ENCODE measurements around the gene PPP1R9B.

The PPP1R9B gene

GRCh38 chr17:50176559-50177357 lies 26.3 kb upstream of the PPP1R9B start:
- no peak for TF ChIP-seq CTCF (IDR thresholded peaks at IDR 0.05; ENCODE audit: low read depth, low read length)

DNA sequence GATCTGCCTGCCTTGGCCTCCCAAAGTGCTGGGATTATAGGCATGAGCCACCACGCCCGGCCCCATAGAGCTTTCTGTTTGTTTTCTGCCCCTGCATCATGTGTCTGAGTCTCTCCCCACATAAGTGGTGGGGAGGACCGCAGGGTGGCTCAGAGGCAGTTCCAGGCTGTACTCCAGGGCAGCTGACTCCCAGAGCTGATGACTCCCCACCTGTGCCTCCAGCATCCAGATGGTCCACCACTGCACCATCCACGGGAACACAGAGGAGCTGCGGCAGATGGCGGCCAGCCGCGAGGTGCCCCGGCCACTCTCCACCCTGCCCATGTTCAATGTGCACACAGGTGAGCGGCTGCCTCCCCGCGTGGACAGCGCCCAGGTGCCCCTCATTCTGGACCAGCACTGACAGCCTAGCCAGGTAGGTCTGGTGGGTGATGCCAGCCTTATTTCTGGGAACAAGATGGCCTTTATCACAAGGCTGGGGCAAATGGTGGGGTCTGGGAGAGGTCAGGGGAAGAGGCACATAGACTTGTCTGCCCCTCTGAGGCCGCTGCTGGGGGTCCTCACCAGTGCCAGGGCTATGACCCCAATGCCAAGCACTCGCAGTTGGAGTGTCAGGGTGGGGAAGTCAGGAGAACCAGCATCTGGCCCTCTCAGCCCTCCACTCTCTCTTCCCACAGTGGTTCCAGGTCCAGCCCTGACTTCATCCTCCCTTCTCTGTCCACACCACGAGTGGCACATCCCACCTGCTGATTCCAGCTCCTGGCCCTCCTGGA lies 24.7 kb upstream of the PPP1R9B start:
- no peak overlapping the region for H3K4me3 ChIP-seq (ENCODE audit: low read depth, low read length)
- TF ChIP-seq CTCF (IDR thresholded peaks at IDR 0.05; ENCODE audit: low read depth, low read length), result no peak

More at GRCh38 chr17:50176559-50177357, 26.3 kb upstream of the PPP1R9B start:
- no peak overlapping the region for H3K4me3 ChIP-seq (ENCODE audit: low read depth, low read length)

- H3K4me3 ChIP-seq (ENCODE audit: low read depth, low read length), result no peak overlapping the region
- TF ChIP-seq CTCF (IDR thresholded peaks at IDR 0.05; ENCODE audit: low read depth, low read length), result no peak
These were observed 24.0 kb upstream of the PPP1R9B start for GRCh38 chr17:50174444-50174843.

DNA sequence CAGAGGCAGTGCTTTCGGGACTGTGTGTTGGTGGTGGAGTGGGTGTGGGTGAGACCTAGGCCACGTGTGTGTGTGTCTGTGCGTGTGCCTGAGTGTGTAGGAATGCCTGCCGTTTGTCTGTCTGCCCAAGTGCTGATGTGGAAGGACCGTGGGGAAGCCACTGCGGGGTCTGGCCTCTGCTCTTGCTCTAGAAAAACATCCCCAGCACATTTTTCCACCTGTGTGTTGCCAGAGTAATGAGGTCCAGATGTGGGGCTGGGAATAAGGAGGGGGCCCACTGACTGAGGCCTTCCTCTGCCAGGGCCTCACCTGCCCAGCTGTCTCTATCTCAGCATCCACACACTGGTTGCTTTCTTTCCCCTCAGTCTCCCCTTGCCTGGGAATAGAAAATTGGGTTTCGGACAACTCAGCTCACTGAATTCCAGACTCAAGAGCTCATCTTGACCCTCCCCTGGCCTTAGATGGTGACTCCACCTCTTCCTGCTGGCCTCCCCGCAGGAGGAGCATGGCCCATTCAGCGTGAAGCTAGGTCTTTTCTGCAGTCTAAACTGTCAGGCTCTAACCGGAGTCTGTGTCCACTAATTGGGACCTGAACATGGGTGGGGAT lies 23.0 kb upstream of the PPP1R9B start:
- TF ChIP-seq CTCF (IDR thresholded peaks at IDR 0.05; ENCODE audit: low read depth, low read length), result no peak
- no peak overlapping the region for H3K4me3 ChIP-seq (ENCODE audit: low read depth, low read length)

DNA sequence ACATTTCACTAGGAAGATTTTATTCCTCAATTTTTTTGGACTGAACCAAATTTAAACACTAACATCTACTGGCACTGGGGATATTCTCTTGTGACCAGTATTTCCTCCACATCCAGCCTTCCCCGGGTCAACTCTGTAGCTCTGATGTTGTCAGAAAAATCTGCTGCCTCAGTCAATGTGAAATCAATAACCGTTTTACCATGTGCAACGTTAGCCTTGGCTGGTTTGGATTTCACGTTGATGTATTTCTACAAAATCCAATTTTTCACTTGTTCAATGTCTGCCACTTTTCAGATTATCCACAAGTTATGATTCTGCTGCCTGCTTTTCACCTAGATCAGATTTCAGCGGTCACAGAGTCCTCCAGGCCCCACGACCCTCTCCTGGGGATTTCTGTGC lies 22.5 kb upstream of the PPP1R9B start:
- no peak for TF ChIP-seq CTCF (IDR thresholded peaks at IDR 0.05; ENCODE audit: low read depth, low read length)
- H3K4me3 ChIP-seq (ENCODE audit: low read depth, low read length), result no peak overlapping the region

DNA sequence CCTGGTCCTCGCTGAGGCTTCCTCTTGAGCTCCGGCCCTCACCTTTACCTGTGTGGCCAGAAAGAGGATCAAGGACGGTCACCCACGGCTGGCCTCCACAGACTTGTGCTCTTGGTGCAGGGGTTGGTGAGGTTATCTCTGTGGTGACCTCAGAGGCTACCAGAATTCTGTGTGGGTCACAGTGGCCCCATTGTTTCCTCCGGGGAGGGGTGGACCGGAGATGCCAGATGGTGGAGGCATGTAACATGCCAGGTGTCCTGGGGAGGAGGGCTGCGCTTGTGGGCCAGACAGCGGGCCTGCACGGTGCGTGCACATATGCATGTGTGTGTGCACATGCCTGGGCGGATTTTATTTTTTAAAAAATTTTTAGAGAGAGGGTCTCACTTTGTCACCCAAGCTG lies 21.7 kb upstream of the PPP1R9B start:
- TF ChIP-seq CTCF (IDR thresholded peaks at IDR 0.05; ENCODE audit: low read depth, low read length), result no peak
- H3K4me3 ChIP-seq (ENCODE audit: low read depth, low read length), result no peak overlapping the region

All from WI38 (cell line).